Choroid plexus epithelial cell (primary cell): ENCODE data around the gene ITGA7.

ENCODE experiments used
- DNase-seq: peaks from one replicate; pipeline ENCODE4 v3.0.0-alpha.2; 2010; ENCODE audit warnings: low read depth
- H3K4me3 ChIP-seq: 2 replicates; pipeline ENCODE4 v1.5.1; 2011; ENCODE audit warnings: low read depth, mild to moderate bottlenecking, control low read depth, low read length, moderate library complexity
- TF ChIP-seq, protein P1 (sequence below): conservative IDR thresholded peaks from 2 replicates; pipeline ENCODE4 v1.5.1; 2011; ENCODE audit warnings: low read depth, mild to moderate bottlenecking, control low read depth, inconsistent platforms, low read length, moderate library complexity

ITGA7 gene

DNA sequence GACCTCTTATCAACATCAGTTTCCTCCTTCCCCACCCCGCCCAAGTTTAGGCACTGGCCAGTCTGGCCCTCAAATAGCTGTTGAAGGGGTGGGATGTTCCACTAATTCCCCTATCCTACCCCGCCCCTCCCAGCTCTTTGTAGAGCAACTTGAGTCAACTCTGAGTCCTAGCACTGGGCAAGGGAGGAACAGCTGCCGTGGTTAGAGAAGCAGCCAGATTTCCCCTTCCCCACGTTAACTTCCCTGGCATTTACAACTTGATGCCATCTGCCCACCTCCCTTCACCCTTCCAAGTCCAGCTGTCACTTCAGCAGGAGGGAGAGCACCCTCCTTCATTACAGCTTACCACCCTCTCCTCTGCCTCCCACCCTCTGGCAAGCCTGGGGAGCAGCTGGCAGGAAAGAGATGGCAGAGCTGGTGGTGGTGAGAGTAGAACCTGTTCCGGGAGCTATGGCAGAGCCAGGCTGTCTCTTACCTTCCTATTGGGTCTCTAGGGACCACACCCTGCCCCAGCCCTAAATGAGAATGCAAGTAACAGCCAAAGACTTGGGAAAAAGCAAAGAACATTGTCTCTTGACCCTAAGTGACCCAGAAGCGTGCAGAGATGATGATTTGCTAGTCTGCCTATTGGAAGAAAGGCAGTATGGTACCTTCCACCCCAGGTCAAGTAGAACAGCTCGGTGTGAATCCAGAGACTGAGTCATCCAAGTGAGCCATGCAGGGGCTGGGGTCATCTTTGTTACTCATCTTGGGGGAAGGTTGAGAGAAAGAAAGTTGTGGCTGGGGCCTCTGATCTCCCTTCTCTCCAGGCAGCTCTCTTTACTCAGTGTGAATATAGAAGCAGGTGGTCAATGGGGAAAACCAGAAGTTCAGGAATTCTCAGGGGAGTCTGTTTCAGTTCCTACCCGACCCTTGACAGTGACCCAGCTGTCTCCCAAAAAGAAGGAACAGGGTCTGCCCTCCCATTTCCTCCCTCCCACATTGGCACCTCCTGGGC, 9.6 kb upstream of the ITGA7 start:
- TF ChIP-seq, protein P1, sequence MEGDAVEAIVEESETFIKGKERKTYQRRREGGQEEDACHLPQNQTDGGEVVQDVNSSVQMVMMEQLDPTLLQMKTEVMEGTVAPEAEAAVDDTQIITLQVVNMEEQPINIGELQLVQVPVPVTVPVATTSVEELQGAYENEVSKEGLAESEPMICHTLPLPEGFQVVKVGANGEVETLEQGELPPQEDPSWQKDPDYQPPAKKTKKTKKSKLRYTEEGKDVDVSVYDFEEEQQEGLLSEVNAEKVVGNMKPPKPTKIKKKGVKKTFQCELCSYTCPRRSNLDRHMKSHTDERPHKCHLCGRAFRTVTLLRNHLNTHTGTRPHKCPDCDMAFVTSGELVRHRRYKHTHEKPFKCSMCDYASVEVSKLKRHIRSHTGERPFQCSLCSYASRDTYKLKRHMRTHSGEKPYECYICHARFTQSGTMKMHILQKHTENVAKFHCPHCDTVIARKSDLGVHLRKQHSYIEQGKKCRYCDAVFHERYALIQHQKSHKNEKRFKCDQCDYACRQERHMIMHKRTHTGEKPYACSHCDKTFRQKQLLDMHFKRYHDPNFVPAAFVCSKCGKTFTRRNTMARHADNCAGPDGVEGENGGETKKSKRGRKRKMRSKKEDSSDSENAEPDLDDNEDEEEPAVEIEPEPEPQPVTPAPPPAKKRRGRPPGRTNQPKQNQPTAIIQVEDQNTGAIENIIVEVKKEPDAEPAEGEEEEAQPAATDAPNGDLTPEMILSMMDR = no peak
- peak overlapping the region; percentile 78 for H3K4me3 ChIP-seq
- DNase-seq = peak; percentile 72

DNA sequence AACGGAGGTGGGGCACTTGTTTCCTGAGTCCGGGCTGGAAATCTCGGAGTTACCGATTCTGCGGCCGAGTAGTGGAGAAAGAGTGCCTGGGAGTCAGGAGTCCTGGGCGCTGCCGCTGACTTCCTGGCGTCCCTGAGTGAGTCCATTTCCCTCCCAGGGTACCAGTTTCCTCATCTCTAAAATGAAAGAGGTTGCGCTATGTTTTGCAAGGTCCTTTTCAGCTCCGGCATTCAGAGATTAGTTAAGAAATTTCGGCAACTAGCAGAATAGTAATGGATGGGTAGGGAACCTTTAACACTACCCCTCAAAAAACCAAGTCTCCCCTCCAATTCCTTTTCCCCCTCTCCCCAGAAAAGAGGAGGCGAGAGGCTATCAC, 8.9 kb upstream of the ITGA7 start:
- no peak for DNase-seq
- TF ChIP-seq, protein P1 = no peak
- H3K4me3 ChIP-seq = peak overlapping the region; percentile 78

DNA sequence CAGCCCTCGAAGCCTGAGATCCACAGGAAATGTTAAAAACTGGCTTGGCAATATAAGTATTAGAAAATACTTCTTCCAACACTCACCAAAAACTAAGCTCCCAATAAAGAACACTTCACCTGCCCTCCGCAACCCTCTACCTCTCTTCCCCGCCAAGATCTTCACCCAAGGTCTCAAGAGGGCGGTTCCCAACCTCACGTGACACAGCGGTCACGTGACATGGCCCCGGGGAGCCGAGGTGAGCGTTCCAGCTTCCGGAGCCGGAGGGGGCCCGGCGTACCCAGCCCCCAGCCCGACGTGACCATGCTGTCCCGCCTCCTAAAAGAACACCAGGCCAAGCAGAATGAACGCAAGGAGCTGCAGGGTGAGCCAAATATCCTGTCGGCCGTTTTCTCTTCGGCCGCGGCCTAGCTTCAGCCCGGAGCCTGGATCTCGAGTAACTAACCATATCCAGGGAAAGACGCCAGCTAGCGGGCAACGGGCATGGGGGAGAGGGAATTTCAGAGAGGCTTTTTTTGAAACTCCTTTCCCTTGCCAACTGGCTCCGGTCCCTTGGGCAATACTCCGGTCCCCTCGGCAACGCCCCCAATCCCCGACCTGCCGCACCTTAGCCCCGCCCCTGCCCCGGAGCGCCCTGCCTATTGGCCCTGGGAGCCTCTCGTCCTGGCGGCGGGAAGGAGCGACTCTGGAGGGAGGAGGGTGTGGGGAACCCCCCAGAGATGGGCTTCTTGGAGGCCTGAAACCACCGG, 8.3 kb upstream of the ITGA7 start, which contains the start of gene BLOC1S1:
BLOC1S1 (plus strand) TSS at position 214 of the 749 bp plus-strand sequence; CDS start at position 220, 6 bp downstream.
- H3K4me3 ChIP-seq = peak within 1 kb of the TSS; percentile 78
- TF ChIP-seq, protein P1 = no peak
- peak; percentile 96 for DNase-seq

DNA sequence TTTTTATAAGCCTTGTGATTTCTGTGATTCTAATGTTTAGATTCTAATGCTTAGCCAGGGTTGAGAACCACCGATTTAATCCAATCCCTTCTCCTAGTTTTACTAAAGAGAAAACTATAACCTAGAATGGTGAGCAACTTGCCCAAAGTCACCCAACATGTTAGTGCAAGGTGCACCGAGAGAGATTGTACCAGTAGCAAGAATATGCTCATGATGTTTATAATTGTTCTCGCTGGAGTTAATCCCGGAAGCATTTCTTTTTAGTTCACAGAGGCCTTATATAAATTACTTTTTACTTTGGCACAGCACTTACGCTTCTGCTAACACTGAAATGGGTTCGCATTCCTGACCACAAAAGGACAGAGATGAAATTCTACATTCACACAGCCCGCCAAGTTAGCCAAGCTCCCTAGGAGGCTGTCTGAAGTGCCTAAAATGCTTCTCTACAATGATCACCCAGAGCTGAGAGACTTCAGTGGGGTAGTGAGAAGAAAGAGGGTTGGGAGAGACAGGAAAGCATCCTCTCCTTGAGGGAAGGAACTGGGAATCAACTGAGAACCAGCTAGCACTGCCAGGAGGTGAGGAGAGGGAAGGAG, 7.6 kb upstream of the ITGA7 start:
- DNase-seq = peak; percentile 37
- TF ChIP-seq, protein P1 = no peak
- H3K4me3 ChIP-seq = peak overlapping the region; percentile 78

DNA sequence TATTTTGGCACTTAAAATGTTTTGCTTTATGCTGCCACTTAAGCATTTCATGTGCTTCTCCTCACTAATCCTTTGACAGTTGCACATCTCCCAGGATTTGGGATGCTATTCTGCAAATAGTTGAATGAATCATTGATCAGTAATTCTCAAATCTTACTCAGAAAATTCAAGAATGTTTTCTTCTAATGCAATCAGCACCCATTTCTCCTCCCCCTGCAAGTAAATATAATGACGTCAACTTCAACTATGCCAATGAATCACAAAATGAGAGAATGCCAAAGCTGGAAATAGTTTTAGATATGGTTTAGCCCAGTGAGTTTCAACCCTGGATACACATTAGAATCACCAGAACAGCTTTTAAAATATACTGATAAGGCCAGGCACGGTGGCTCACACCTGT, 6.0 kb upstream of the ITGA7 start:
- peak; percentile 82 for DNase-seq
- H3K4me3 ChIP-seq = no peak overlapping the region

DNA sequence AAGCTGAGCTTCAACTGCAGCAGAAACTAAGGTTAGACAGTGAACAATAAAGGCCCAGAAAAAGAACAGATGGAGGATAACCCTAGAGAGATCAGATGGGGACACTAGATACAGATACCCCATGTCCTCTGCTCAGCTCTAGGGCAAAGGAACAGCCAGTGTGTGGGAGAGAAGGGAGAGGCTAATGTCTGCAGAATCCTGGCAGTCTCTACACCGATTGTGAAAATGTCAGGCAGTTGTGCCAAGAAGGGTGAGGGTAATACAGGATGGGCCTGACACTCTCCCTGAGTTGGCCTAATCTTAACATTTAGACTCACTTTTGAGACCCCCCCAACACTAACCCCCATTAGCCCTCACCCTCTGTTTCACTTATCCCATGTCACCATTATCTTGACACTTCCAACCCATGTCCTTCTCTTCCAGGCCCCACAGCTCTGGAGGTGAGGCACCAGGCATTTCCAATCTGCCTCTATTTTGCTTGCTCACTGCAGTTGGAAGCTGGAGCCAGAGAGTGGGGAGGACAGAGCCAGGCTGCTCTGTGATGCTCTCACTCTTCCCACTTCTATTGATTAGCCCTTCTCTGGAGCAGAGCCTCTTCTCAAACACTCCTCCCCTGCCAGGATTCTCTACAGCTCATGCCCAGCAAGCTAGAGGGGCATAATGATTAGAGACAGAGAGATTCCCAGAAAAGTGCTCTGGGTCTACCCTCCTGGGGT, 5.2 kb upstream of the ITGA7 start:
- TF ChIP-seq, protein P1 = no peak
- no peak for DNase-seq
- no peak overlapping the region for H3K4me3 ChIP-seq

More for the DNA sequence above, 6.0 kb upstream of the ITGA7 start:
- TF ChIP-seq, protein P1 = no peak
